ENCODE results near the gene IPO13.

GRCh38 chr1:43990271-43991199, 43.8 kb downstream of the IPO13 start:
- TF ChIP-seq, protein P1, sequence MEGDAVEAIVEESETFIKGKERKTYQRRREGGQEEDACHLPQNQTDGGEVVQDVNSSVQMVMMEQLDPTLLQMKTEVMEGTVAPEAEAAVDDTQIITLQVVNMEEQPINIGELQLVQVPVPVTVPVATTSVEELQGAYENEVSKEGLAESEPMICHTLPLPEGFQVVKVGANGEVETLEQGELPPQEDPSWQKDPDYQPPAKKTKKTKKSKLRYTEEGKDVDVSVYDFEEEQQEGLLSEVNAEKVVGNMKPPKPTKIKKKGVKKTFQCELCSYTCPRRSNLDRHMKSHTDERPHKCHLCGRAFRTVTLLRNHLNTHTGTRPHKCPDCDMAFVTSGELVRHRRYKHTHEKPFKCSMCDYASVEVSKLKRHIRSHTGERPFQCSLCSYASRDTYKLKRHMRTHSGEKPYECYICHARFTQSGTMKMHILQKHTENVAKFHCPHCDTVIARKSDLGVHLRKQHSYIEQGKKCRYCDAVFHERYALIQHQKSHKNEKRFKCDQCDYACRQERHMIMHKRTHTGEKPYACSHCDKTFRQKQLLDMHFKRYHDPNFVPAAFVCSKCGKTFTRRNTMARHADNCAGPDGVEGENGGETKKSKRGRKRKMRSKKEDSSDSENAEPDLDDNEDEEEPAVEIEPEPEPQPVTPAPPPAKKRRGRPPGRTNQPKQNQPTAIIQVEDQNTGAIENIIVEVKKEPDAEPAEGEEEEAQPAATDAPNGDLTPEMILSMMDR (IDR thresholded peaks at IDR 0.05; ENCODE audit: low read depth, low read length): peak; percentile 17; the same call in 1 of the 2 replicates
- no peak for TF ChIP-seq EZH2phosphoT487 (IDR thresholded peaks at IDR 0.05; ENCODE audit: low read depth)

Data from OCI-LY3 (cell line).